ELR (cell line): ENCODE results near the gene SNX22.

Experiments used
- DNase-seq: peaks from one replicate; pipeline ENCODE4 v3.0.0-alpha.2; 2015; ENCODE audit warnings: low read depth

The SNX22 gene

DNA sequence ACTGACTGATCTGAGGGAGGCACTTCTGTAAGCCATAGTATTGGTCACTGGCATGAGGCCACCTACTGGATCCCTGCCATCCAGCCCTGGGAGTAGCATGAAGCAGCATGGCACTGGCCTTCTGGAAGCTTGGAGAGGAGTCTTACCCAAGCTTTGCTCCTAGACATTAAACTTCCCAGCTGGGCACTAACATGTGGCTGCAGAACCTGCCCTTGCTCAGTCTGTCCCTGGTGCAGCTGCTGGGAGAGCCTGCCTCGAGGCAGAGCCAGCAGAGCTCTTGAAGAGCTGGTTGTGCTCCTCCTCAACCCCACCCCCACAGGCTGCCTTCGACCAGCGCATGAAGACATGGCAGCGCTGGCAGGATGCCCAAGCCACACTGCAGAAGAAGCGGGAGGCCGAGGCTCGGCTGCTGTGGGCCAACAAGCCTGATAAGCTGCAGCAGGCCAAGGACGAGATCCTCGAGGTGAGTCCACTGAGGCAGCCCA lies 17.1 kb upstream of the SNX22 start:
- DNase-seq = no peak

DNA sequence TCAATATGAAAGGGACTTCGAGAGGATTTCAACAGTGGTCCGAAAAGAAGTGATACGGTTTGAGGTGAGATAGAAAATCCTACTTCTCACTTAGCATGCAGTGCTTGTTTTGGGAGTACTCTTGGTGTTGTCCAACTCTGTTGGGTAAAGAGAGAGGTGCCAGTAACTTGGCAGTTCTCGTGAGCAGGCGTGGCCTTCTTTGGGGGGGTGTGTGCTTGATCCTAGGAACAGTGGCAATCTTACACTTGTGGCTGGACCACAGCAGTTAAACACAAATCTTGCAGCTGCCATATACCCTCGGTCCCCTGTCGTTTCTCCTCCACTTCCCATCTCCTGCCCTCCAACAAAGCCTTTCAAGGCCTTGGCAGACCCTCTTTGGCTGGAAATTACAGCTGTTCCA lies 15.2 kb upstream of the SNX22 start:
- DNase-seq = no peak

DNA sequence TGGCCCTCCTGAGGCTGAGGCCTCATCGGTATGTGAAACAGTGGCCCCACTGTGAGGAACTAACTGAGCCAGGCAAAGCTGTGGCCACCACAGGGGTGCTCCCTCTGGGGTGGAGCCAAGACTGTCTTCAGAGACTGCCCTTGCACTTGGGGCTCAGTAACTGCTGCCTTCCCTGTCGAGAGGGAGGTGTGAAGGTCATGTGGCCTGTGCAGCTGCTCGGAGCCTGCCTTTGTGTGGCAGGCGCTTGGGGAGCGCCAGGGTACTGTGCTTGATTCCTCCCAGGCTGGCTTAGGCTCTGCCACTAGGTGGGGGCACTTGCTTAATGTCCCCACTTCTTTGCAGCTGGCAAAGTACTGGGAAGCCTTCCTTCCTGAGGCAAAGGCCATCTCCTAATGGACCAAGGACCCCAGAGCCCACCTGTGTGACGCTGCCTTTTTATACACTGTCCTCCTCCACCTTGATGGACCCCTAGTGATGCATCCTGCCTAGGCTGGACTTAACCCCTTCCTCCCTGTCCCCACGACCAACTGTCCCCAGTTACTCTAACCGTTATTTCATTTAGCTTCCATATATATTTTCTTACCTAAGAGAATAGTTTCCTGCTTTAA lies 14.2 kb upstream of the SNX22 start:
- no peak for DNase-seq

DNA sequence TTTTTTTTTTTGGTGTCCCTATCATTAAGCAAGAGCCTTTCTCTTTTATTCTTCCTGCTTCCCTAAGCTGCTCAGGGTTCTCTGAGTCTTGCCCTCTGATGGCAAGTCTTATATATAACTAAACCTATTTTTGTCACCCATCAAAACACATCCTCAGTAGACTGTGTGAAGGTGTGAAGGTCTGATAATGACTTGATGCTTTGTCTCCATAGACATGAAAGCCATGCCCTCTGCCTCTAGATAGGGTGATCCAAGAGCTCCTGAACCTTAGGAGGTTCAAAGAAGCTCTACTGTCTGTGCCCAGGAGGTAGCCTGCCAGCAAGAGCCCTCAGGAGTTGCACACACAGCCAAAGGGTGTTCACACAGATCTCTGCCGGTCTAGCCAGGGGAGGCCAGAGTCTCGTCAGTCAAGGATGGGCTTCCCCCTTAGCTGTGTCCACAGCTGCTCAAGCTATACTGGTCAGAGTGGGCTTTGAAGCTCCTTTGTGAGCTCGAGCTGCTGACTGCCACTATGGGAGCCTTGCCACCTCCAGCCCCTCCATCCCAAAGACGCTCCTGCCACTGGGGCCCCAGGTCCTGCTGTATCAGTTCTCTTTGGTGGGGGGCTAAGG lies 13.1 kb upstream of the SNX22 start:
- DNase-seq = no peak

DNA sequence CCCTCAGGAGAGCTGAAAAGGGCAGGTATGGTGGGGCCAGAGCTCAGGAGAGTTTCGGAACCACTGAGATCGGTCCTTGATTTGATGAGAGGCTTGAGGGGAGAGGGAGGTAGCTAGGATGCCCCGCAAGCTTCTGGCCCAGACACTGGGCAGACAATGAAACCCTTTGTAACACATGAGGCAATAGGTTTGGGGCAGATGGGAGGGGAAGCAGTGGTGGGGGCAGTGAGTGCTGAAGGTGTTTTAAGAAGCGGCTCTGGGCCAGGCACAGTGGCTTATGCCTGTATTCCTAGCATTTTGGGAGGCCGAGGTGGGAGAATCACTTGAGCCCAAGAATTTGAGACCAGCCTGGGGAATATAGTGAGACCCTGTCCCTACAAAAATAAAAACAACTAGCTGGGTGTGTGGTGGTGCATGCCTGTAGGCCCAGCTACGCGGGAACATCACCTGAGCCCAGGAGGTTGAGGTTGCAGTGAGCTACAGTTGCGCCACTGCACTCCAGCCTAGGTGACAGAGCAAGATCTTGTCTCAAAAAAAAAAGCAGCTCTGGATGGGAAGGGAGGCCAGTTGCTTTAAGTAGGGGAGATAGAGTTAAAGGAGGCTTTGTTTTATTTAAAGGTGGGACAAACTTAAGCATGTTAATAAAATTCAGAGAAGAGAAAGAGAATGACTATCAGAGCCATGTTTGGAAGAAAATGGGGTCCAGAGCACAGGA lies 9.6 kb upstream of the SNX22 start:
- no peak for DNase-seq

DNA sequence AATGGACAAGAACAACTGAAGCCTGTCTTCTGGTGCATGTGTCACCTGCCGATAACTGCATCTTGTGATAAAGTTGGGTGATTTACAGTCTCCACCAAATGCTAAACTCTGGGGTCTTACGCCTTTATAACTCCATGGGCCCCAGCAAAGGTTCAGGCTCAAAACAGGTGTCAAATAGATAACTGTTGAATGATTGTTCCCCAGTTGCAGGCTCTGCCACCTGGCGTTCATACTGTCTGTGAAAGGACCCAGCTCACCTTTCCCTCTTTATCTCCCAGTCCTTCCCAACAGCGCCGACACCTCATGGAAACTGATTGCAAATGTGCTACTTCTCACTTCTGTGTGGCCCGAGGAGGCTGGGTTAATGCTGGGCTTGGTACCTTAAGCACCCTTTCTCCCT lies 8.3 kb upstream of the SNX22 start:
- DNase-seq = no peak

DNA sequence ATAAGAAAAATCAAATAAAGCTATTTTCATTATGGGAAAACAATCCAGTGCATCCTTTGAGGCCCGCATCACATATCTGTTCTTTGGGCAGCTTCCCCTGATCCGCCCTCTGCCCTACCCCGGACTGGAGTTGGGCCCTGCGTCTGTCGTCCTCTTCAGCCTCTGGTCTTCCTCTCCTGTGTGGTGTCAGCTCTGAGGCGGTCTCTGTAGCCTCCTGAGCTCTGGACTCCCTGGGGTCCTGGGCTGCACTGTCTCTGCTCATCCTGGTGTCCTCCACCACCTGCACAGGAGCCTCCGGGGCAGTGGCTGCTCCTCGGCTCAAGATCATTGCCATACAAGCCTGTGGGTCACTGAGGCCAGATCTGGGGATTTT lies 7.4 kb upstream of the SNX22 start:
- no peak for DNase-seq

DNA sequence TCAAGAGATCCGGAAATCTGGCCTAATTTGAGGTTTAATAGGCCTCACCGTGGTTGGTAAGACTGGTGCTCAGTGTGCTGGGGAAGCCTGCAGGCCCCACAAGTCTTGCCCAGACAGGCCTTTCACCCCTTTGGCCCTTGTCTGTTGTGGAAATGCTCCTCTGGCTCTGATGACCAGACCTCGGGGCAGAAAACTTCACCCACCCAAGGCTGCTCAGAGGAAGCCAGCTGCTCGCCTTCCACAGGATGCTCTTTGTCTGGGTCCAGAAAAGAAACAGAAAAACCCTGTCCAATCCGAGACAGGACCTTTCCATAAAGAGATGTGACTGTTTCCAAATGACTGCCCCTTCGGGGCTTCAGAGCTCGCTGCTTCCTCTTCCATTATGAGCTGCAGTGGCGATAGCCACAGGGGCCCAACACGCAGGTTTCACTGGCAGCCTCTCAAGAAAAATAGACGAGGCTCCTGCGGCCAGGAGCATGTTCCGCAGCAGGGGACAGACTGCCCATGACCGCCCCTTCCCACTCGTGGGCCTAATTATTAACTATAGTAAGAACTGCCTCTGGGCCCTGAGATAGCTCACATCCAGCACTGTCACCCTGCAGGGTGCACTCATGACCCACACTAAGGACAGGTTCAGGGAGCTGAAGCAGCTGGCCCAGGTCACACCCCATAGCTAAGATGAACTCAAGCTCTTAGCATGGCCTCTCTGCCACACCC lies 6.8 kb upstream of the SNX22 start:
- no peak for DNase-seq

DNA sequence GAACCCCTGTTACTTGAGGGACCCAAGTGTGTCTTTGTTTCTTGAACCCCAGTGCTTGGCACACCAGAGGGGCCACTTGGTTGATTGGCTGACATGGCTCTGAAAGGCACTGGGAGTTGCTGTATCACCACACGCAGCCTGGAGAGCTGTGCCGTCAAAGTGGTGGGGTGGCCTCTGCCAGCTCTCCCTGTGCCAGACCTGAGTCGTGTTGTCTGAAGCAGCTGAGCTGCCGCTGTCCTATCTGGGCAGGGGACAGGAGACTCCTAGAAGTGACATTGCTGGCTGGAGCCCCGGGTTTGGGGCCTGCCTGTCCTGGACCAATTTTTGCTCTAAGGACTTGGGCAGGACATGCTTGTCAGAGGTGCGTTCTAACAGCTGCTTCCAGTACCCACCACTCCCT lies 5.5 kb upstream of the SNX22 start:
- DNase-seq = no peak

DNA sequence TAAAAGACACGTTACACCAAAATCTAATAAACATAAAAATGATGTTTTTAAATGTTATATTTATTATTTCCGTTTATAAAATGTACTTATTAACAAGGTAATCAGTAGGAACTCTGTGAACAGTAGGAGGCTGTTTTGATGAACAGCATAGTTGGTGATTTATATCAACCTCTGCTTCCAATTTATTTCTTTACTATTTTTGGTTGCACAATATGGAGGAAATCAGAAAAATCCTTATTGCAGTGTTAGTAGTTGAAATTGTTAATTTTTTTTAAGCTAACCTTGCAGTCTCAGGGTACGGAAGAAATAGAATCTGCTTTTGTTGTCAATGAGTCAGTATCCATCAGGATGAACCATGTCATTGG lies 5.0 kb upstream of the SNX22 start:
- DNase-seq = no peak

DNA sequence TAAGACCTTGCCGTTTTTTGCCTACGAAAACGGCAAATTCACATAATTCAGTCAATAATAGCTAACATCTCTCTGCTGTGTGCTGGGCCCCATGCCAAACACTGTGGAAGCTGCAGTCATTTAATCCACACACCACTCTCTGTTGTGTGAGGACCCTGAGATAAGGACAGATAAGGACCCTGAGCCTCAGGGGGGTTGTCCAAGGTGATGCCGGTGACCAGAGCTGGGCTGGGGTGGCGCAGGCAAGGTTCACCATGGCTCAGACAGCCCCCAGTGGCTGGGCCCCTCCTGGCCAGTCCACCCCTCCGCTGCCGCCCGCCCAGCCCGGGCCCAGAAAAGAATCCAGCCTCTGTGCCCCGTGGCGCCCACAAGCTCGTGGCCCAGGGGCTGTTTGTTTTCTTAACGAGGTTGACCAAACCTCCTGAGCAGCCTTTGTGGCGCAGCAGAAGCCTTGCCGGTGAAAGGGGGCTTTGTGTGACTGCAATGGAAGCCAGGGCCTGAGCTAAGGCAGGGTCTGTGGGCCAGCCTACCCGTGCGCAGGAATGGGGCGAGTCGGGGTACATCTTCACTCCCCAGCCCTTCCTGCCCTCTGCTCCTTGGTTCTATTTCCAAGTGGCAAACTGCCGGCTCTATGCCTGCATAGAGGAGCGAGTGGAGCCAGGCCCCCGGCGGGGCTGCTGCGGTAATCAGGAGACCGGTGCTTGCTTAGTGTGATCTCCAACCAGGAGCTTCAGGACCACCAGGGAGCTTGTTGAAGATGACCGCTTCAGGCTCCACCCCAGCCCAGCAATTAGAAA lies 4.4 kb upstream of the SNX22 start:
- no peak for DNase-seq

DNA sequence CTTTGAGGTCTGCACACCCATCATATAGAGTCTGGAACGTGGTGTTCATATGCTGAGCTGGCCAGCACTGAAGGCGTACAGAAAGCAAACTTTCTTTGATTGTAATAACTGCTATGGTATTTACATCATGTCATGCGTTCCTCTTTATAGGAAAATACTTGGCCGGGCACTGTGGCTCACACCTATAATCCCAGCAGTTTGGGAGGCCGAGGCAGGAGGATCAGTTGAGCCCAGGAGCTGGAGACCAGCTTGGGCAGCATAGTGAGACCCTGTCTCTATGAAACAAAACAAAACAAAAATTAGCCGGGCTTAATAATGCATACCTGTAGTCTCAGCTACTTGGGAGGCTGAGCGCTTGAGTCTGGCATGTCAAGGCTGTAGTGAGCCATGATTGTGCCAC lies 3.4 kb upstream of the SNX22 start:
- DNase-seq = no peak

DNA sequence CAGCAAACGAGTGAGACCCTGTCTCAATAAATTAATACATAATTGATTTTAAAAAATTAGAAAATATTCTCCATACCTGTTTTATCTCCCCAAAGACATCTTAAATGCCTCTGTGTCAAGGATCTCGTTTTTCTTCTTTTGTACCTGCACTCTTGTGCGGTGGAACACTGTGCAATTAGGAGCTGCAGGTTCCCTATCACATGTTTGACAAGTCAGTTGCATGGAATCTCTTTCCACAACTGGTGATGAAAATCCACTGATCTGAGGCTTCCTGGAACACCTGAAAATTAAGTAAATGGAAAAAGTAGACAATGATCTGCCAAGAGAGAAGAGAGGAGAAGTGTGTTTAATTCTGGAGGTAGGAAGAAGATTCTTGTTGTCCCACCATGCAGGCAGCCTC lies 3.0 kb upstream of the SNX22 start:
- no peak for DNase-seq

DNA sequence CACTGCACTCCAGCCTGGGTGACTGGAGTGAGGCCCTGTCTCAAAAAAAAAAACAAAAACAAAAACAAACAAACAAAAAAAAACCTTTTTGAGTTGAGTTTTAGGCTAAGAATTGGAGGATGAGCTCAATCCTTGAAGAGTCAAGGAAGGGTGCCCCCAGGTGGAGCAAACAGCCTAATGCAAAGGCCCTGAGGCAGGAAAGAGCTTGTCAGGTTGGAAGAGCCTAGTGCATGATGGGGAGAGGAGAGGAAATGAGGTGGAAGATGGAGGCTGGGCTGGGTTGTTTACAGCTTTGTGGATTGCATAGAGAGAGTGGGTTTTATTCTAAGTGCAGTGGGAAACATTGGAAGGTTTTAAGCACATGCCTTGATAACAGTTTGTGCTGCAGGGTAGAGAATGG lies 2.1 kb upstream of the SNX22 start:
- DNase-seq = peak; percentile 60

DNA sequence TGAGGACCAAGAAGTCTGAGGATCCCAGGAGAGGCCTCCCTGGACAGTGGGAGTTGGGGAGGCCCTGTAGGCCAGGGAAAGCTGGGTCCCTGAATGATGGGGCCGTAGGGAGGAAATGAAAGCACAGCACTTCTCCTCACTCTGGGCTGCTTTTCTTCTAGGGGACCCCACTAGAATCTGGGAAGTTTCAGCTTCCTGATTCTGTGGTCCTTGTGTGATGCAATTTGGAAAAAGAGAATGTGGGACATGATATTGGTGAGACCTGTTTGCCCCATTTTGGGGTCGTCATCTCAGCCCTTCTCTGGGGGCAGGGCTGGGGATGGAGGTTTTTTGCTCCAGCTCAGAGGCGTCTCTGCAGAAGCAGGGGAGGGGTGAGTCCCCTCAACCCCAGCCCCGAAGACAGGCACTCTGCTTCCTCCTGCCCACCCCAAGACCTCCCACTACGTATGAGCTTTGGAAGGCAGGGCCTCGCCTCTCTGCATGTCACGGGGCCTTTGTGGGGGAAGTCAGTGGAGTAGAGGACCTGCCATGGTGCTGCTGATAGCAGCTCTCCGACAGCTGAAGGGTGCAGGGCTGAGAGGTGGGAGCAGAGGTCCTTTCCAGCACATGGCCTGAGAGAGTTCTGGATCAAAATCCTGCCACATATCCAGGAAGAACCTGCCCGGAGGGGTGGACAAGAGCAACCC lies 1.5 kb upstream of the SNX22 start:
- no peak for DNase-seq

DNA sequence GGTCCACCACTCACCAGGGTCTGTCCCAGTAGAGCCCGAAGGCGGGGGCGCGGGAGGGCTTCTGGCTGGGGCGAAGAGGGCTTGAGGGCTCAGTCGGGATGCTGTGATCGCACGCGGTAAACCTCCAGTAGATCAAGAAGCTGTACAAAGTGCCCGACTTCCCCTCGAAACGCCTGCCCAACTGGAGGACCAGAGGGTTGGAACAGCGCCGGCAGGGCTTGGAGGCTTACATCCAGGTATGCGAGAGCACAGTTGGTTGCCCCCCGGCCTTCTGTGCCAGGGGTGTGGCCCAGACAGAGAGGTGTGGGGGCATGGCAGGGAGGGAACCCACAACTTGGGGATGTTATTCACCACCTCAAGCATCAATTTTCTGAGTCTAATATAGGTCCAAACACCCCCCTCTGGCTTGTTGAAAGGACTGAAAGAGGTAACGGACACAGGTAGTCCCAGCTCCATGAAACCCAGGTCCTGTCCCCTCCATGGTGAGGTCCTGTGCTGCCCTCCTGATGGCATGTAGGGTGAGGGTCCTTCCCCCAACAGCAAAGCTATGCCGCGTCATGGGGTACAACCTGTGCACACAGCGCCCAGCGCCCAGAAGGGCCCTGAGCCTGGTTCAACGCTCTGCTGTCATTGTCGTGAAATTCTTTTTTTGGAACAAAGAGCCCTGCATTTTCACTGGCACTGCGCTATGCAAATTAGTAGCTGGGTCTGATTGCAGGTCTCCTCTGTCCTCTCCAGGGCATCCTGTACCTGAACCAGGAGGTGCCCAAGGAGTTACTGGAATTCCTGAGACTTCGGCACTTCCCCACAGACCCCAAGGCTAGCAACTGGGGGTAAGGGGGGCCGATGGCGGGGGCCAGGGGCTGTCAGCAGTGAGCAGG lies 1.2 kb downstream of the SNX22 start:
- DNase-seq = peak; percentile 37

DNA sequence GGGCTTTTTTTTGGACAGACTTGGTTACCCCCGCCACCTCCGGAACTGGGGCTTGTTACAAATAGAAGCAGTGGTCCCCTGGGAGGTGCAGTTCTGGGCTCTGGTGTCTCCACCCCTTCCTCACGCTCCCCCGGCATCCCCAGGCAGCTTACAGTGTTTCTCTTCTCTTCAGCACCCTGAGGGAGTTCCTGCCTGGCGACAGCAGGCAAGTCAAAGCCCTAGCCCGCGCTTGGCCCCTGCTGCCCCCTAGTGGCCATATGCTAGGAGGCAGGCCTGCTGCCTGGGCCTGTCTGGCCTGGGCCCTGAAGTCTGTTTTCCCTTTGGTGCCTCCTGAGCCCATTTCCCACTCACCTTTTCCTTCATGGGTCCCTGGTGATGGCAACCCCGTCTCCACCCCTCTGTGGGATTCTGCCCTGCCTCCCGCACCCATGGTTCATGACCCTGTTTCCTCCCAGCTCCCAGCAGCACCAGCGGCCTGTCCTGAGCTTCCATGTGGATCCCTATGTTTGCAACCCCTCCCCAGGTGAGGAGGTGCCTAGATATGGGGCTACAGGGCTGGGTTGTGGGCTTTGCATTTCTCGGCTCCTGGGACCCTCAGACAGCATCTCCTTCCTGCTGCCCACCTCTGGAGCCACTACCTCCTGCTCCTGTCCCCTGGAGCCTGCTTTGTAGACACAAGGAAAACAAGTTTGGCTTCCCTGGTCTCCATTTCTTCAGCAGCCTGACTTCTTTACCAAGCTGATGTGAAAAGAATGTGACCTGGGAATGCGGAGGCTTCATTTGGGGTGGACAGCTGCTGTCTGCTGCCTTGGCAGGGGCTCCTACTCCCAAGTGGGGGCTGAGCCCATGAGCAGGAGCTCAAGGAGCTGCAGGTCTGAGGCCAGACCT lies 2.2 kb downstream of the SNX22 start:
- peak; percentile 85 for DNase-seq

DNA sequence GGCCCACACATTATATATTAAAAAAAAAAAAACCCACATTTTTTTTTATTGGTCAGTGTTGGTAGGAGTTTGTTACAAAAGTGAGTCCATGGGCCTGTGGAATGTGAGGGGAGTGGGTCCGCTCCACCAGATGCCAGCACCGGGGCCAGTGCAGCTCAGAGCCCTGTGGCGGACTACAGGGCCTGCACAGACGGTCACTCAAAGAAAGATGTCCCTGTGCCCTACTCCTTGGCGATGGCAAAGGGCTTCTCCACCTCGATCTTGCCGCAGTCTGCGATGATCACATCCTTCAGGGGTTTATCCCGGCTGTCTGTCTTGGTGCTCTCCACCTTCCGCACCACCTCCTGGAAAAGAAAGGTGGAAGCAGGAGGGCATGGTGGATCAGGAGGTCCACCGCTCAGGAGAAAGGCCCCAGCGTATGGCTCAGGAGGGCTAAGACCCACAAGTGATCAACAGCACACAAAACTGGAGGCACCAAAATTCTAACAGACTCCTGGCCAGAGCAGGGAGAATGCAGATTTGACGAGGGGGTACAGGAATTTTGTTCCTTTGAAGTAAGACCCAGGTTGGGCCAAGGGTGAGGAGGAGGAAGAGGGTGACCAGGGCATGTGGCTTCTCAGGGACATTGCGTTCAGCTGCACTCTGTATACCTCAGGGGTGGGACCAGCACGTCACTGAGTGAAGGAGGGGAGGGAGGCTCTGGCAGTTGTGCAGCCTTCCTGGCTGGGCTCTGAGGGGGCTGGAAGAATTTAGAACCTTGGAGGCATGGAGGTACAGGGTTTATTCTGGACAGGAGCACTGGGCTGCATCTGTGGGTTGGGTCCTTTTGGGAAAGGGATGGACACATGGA lies 4.5 kb downstream of the SNX22 start:
- no peak for DNase-seq
